Large intestine (tissue), 12 donors: ENCODE data around the gene ZNF660. TPM values are rescaled to one million over a fixed set of nuclear protein-coding genes. Genes with fewer than 3 reads are reported as not detected.
"Not testable (repeated sequence)": the region's sequence is repeated elsewhere in the genome, so short reads cannot be mapped to it uniquely, and the experiment has no call there.

Experiments used
- DNase-seq, 2 donors: peaks; one replicate each; pipeline versions ENCODE4 v3.0.0 to v3.0.0-alpha.2; 2013
- H3K27ac ChIP-seq: one replicate; pipeline ENCODE4 v1.5.1; 2013; ENCODE audit warnings: low read length
- H3K27me3 ChIP-seq: 2 replicates; pipeline ENCODE4 v1.6.1; 2013; ENCODE audit warnings: low read length; ENCODE audit not compliant: control insufficient read depth, insufficient read depth
- H3K36me3 ChIP-seq: 2 replicates; pipeline ENCODE4 v1.6.1; 2013; ENCODE audit warnings: low read length; ENCODE audit not compliant: control insufficient read depth, insufficient read depth
- H3K4me1 ChIP-seq: one replicate; pipeline ENCODE4 v1.6.1; 2013; ENCODE audit warnings: low read length; ENCODE audit not compliant: control insufficient read depth, insufficient read depth
- H3K4me3 ChIP-seq: one replicate; pipeline ENCODE4 v1.5.1; 2013; ENCODE audit warnings: low read length
- H3K9me3 ChIP-seq: one replicate; pipeline ENCODE4 v1.6.1; 2013; ENCODE audit warnings: mild to moderate bottlenecking, low read depth, low read length, moderate library complexity; ENCODE audit not compliant: control insufficient read depth
- WGBS: methylation state at CpG from one replicate; pipeline ENCODE4 v1.1.5; 2013; ENCODE audit warnings: low lambda C conversion rate; ENCODE audit not compliant: insufficient coverage; 5-methylcytosine and 5-hydroxymethylcytosine counted together
- long read RNA-seq, 11 donors: transcript quantifications; one replicate each; lab custom pipeline, GENCODE V29; 2026
- polyA plus RNA-seq: library from polyadenylated mRNA; unstranded; fragments of 120-200 nt; gene quantifications from one replicate; pipeline ENCODE4 v1.2.1, GENCODE V29; 2013

The ZNF660 gene
- polyA plus RNA-seq, result 5.7 TPM
- long read RNA-seq, donor 1, full-length matches to known transcripts, result 2 of 2 reads
- long read RNA-seq, donor 1, partial matches to known transcripts, result 0 of 2 reads
- long read RNA-seq, donor 1, other reads (novel, unspliced or antisense), result 0 of 2 reads
- long read RNA-seq, donor 2, full-length matches to known transcripts, result 5 of 5 reads
- long read RNA-seq, donor 2, partial matches to known transcripts, result 0 of 5 reads
- long read RNA-seq, donor 2, other reads (novel, unspliced or antisense), result 0 of 5 reads
- long read RNA-seq, donor 3, result 0 reads
- long read RNA-seq, donor 4, result 0 reads
- long read RNA-seq, donor 5, full-length matches to known transcripts, result 2 of 2 reads
- long read RNA-seq, donor 5, partial matches to known transcripts, result 0 of 2 reads
- long read RNA-seq, donor 5, other reads (novel, unspliced or antisense), result 0 of 2 reads
- long read RNA-seq, donor 6, full-length matches to known transcripts, result 2 of 2 reads
- long read RNA-seq, donor 6, partial matches to known transcripts, result 0 of 2 reads
- long read RNA-seq, donor 6, other reads (novel, unspliced or antisense), result 0 of 2 reads
- long read RNA-seq, donor 7, full-length matches to known transcripts, result 1 of 1 reads
- long read RNA-seq, donor 7, partial matches to known transcripts, result 0 of 1 reads
- long read RNA-seq, donor 7, other reads (novel, unspliced or antisense), result 0 of 1 reads
- long read RNA-seq, donor 8, full-length matches to known transcripts, result 2 of 2 reads
- long read RNA-seq, donor 8, partial matches to known transcripts, result 0 of 2 reads
- long read RNA-seq, donor 8, other reads (novel, unspliced or antisense), result 0 of 2 reads
- long read RNA-seq, donor 9, full-length matches to known transcripts, result 1 of 1 reads
- long read RNA-seq, donor 9, partial matches to known transcripts, result 0 of 1 reads
- long read RNA-seq, donor 9, other reads (novel, unspliced or antisense), result 0 of 1 reads
- long read RNA-seq, donor 10, result 0 reads
- long read RNA-seq, donor 11, partial matches to known transcripts, result 0 of 1 reads
- long read RNA-seq, donor 11, other reads (novel, unspliced or antisense), result 0 of 1 reads

GRCh38 chr3:44584646-44585501 lies at the start of gene ZNF660:
Gene ZNF660 (plus strand): TSS chr3:44584964. CDS start chr3:44594194, 9,230 bp downstream.
- WGBS, result no CpG with 5 or more reads among the region's 41 CpGs
- peaks cover 8% of the 10 kb centered on the region for H3K4me1 ChIP-seq
- H3K4me3 ChIP-seq, result peak within 1 kb of the TSS; percentile 82
- DNase-seq, result peak; percentile 66 to 85
- H3K9me3 ChIP-seq, result peaks cover 9% of the 10 kb centered on the region
- peaks cover 27% of the 10 kb centered on the region for H3K36me3 ChIP-seq
- peaks cover 13% of the 10 kb centered on the region for H3K27me3 ChIP-seq
- peak within 1 kb of the TSS; percentile 54 for H3K27ac ChIP-seq

DNA sequence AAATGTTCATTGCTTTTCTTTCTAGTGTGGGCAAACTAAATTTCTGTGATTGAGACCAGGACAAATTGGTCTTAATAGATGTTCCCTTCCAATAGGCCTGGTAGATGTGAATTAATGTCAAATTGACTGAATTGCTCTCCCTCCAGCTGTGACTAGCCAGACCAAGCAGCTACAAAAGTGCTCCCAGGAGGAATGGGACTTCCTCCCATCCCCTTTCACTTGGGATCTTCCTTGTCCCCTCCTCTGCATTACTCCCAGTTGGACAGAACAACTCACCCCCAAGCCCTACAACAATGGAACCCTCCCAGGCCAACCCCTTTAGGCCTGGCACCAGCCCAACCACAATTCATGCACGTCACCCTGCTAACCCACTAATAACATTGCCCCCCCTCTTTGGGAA lies 49.4 kb upstream of the ZNF660 start:
- peaks cover 4% of the 10 kb centered on the region for H3K9me3 ChIP-seq
- no peak overlapping the region for H3K27ac ChIP-seq
- peaks cover 5% of the 10 kb centered on the region for H3K4me1 ChIP-seq
- no CpG with 5 or more reads among the region's 1 CpG for WGBS
- peaks cover 17% of the 10 kb centered on the region for H3K27me3 ChIP-seq
- no peaks in the 10 kb centered on the region for H3K36me3 ChIP-seq
- no peak for DNase-seq
- no peak overlapping the region for H3K4me3 ChIP-seq

DNA sequence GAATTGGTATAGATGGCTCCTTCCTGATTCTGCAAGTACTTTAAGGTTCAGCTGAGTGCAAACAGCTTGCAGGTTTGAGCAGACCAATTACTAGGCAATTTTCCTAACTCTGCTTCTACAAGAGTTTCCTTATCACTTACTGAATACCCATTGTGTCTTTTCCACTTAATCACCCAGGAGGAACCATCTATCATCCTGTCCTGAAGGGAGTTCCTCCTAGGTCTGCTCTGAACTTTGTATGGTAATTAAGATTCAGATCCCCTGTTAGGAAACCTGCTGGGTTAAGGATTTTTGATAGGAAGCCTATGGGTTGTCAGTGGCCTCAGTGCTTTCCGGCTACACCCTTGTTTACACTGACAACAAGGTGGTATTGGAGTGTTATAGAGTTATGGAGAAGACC lies 40.0 kb upstream of the ZNF660 start:
- no CpG with 5 or more reads among the region's 1 CpG for WGBS
- not testable (repeated sequence) for H3K4me3 ChIP-seq, H3K36me3 ChIP-seq, H3K4me1 ChIP-seq, DNase-seq, H3K27me3 ChIP-seq, H3K9me3 ChIP-seq, H3K27ac ChIP-seq

- peak; percentile 42 to 77 for DNase-seq
- Histone ChIP-seq H3K4me1 (peaks cover 3% of the 10 kb centered on the region), H3K27me3 (peaks cover 21% of the 10 kb centered on the region), H3K27ac (peak within 1 kb of the TSS; percentile 68), H3K4me3 (peak within 1 kb of the TSS; percentile 69), H3K36me3 (peaks cover 25% of the 10 kb centered on the region), H3K9me3 (peaks cover 4% of the 10 kb centered on the region)
- no CpG with 5 or more reads among the region's 68 CpGs for WGBS
These were observed 29.9 kb upstream of the ZNF660 start, which contains the start of gene ZKSCAN7 for GRCh38 chr3:44554626-44555592. Gene ZKSCAN7 (plus strand): TSS chr3:44555193. CDS start chr3:44557048, 1,855 bp downstream.

DNA sequence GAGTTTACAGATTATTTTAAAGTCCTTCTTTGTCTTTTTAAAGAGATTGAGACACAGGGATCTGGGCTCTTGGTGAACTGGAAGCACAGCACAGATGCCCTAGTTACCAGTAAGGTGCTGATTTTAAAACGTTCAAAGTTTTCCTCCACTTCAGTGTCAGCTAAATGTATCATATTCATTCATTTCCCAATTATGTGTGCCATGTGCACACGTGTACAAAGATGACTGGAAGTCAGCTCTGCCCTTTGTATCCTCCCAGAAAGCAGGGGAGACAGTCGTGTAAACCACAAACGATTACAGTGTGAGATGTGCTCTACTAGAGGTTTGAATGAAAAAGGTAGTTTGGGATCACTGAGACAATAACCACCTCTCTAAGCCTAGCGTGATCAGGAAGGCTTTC lies 29.0 kb upstream of the ZNF660 start:
- peak in 1 of 2 donors; percentile 37 for DNase-seq
- Histone ChIP-seq H3K36me3 (peaks cover 28% of the 10 kb centered on the region), H3K4me3 (peak overlapping the region; percentile 69), H3K27ac (no peak overlapping the region), H3K9me3 (peaks cover 4% of the 10 kb centered on the region), H3K4me1 (peaks cover 3% of the 10 kb centered on the region), H3K27me3 (peaks cover 18% of the 10 kb centered on the region)
- no CpG with 5 or more reads among the region's 5 CpGs for WGBS

DNA sequence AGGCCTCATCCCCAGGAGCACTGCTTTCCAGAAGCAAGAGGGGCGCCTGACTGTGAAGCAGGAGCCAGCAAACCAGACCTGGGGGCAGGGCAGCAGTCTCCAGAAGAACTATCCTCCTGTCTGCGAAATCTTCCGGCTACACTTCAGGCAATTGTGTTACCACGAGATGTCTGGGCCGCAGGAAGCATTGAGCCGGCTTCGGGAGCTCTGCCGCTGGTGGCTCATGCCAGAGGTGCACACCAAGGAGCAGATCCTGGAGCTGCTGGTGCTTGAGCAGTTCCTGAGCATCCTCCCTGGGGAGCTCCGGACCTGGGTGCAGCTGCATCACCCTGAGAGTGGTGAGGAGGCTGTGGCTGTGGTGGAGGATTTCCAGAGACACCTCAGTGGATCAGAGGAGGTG lies 27.7 kb upstream of the ZNF660 start:
- WGBS, result no CpG with 5 or more reads among the region's 9 CpGs
- Histone ChIP-seq H3K4me3 (no peak overlapping the region), H3K27ac (no peak overlapping the region), H3K27me3 (peaks cover 5% of the 10 kb centered on the region), H3K9me3 (peaks cover 10% of the 10 kb centered on the region), H3K36me3 (peaks cover 37% of the 10 kb centered on the region), H3K4me1 (peaks cover 3% of the 10 kb centered on the region)
- DNase-seq, result no peak

DNA sequence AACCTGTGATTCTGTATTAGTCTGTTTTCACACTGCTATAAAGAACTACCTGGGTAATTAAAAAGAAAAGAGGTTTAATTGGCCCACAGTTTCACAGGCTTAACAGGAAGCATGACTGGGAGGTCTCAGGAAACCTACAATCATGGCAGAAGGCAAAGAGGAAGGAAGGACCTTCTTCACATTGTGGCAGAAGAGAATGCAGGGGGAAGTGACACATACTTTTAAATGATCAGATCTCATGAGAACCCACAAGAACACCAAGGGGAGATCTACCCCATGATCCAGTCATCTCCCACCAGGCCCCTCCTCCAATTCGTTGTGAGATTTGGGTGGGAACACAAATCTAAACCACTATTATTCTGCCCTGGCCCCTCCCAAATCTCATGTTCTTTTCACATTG lies 23.7 kb upstream of the ZNF660 start:
- no peak overlapping the region for H3K27ac ChIP-seq

DNA sequence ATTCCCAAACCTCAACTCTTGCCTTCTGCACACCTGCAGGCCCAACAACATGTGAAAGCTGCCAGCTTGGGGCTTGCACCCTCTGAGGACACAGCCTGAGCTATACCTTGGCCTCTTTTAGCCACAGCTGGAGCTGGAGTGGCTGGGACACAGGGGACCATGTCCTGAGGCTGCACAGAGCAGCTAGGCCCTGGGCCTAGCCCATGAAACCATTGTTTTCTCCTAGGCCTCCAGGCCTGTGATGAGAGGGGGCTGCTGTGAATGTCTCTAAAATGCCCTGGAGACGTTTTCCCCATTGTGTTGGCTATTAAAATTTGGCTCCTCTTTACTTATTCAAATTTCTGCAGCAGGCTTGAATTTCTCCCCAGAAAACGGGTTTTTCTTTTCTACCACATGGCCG lies 22.6 kb upstream of the ZNF660 start:
- DNase-seq, result no peak
- Histone ChIP-seq H3K36me3 (peaks cover 48% of the 10 kb centered on the region), H3K27ac (no peak overlapping the region), H3K4me3 (no peak overlapping the region), H3K27me3 (no peaks in the 10 kb centered on the region), H3K4me1 (no peaks in the 10 kb centered on the region), H3K9me3 (peaks cover 18% of the 10 kb centered on the region)
- 100% methylated on average over 2 of the region's 3 CpGs for WGBS

More for the DNA sequence above, 23.7 kb upstream of the ZNF660 start:
- no peak overlapping the region for H3K4me3 ChIP-seq
- peaks cover 50% of the 10 kb centered on the region for H3K36me3 ChIP-seq
- DNase-seq, result no peak
- H3K4me1 ChIP-seq, result peaks cover 2% of the 10 kb centered on the region
- peaks cover 16% of the 10 kb centered on the region for H3K9me3 ChIP-seq
- H3K27me3 ChIP-seq, result no peaks in the 10 kb centered on the region
- WGBS, result no CpG with 5 or more reads among the region's 1 CpG

GRCh38 chr3:44568561-44568960 lies 16.2 kb upstream of the ZNF660 start:
- H3K4me3 ChIP-seq, result no peak overlapping the region
- no peak overlapping the region for H3K27ac ChIP-seq
- peaks cover 29% of the 10 kb centered on the region for H3K9me3 ChIP-seq
- no peaks in the 10 kb centered on the region for H3K27me3 ChIP-seq
- H3K36me3 ChIP-seq, result peaks cover 55% of the 10 kb centered on the region
- WGBS, result 100% methylated on average over 1 of the region's 1 CpG
- no peaks in the 10 kb centered on the region for H3K4me1 ChIP-seq
- DNase-seq, result no peak
